Dedifferentiated amniotic fluid mesenchymal stem cell (primary cell): ENCODE measurements around the gene ENTPD6.
"Not testable (repeated sequence)": the region's sequence is repeated elsewhere in the genome, so short reads cannot be mapped to it uniquely, and the experiment has no call there.

Experiments used
- DNase-seq: peaks from one replicate; pipeline ENCODE4 v3.0.0-alpha.2; 2016; ENCODE audit errors: extremely low spot score

ENTPD6 gene

DNA sequence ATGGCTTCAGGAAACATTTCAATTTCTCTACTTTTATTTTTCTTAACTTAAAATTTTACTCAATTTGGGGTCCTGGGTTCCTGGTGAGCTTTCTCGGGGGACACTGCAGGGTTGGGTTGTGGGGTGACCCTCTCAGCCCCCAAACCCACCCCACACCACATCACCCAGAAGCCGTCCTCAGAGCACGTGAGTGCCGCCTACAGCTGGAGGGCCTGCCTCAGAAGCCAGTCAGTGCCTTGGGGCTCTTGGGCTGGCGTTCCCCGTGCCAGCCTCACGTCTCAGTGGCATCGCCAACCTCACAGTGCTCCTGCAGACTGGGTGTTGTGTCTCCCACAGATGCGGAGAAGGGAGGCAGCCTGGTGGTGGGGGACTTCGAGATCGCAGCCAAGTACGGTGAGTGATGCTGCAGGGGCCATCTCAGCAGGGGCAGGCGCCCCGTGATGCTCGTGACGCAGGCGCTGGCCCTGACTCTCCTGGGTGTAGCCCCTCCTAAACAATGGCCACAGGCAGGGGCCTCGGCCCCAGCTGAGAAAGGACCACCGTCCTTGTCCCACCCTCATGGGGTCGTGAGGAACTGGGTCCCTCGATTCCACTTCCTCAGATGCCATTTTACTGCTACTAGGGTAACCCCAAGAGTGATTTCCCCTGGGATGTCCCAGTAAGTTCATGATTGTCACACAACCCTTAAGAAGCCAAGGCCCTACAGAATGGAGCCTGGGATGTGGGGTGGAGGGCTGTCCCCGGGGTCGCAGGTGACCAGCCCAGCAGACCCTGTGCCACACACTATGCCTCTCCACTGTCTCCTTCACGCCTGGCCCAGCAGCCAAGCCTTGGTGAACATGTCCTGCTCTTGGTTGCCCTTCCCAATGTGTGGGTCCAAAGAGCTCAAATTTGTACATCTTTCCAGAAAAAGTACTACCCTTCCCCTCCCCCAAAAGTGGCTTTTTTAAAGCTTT lies 28.5 kb downstream of the ENTPD6 start:
- DNase-seq, result no peak

DNA sequence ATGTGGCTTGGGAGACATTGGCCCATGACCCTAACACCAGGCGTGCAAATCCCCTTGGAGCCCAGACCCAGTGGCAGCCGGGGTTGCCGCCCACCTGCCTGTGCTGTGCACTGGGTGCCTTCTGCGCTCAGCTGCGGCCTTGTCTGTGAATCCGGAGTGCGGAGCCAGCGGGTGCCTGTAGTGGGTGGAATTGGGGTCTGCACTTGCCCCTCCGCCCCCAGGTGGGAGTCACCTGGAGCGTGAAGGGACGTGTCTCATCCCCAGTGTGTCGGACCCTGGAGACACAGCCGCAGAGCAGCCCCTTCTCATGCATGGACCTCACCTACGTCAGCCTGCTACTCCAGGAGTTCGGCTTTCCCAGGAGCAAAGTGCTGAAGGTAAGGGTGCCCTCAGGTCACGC lies 29.4 kb downstream of the ENTPD6 start:
- DNase-seq, result no peak

DNA sequence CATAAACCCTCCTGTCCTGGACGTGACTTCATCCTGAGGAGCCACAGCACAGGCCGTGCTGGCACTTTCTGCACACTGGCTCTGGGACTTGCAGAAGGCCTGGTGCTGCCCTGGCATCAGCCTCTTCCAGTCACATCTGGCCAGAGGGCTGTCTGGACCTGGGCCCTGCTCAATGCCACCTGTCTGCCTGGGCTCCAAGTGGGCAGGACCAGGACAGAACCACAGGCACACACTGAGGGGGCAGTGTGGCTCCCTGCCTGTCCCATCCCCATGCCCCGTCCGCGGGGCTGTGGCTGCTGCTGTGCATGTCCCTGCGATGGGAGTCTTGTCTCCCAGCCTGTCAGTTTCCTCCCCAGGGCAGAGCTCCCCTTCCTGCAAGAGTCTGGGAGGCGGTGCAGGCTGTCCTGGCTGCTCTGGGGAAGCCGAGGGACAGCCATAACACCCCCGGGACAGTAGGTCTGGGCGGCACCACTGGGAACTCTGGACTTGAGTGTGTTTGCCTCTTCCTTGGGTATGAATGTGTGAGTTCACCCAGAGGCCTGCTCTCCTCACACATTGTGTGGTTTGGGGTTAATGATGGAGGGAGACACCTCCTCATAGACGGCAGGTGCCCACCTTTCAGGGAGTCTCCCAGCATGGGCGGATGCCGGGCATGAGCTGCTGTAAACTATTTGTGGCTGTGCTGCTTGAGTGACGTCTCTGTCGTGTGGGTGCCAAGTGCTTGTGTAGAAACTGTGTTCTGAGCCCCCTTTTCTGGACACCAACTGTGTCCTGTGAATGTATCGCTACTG lies 30.3 kb downstream of the ENTPD6 start:
- DNase-seq, result no peak

DNA sequence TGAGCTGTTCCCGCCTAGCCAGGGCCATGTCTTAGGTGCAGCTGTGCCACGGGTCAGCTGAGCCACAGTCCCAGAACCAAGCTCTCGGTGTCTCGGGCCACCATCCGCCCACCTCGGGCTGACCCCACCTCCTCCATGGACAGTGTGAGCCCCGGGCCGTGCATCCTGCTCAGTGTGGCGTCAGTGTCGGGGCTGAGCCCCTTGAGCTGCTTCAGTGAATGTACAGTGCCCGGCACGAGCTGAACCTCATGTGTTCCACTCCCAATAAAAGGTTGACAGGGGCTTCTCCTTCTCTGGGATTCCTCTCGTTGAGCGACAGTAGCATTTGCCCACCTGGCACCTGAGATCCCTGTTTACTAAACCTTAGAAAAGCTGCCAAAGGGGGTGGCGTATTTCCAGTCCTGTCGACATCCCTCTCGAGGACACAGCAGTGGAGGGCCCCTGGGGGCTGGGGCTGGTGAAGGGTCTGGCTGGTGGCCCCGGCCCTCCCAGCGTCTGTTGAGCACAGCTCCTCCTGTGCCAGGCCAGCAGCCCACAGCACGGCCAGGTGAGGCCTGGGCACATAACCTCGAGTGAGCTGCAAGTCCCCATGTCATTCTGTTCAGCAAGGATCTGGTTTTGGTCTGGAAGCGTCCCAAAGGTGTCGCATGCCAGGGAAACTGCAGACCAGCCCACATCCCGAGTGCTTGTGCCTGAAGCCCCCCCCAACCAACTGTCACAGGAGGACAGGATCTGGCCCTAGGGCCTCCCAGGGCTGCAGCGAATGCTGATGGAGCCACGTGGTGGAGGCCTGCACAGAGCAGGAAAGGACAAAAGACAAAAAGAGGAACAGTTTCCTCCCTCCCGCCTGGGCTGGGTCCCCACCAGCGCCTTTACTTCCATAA lies 31.2 kb downstream of the ENTPD6 start:
- DNase-seq, result no peak

DNA sequence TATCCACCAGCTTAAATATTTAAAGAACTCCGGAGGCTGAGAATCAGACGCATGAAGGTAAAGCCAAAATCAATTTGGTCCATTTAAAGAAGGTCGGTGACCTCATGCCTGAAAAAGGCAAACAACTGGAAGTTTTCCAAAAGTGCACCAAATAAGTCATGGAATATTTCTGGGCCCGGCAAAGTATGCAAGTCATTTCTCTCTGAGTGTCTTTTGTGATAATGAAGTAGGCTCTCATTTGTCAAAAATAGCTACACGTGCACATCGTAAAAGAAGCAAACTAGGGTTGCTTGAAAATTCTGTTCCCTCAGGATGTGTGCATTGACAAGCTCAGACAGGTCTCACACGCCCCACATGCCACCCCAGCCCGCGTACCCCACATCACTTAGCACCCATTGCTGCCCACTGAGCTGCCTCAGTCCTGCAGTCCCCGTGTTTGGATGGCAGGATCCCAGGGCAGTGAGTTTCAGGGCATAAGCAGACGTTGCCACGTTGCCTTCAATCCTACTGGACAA lies 31.9 kb downstream of the ENTPD6 start:
- DNase-seq, result no peak

DNA sequence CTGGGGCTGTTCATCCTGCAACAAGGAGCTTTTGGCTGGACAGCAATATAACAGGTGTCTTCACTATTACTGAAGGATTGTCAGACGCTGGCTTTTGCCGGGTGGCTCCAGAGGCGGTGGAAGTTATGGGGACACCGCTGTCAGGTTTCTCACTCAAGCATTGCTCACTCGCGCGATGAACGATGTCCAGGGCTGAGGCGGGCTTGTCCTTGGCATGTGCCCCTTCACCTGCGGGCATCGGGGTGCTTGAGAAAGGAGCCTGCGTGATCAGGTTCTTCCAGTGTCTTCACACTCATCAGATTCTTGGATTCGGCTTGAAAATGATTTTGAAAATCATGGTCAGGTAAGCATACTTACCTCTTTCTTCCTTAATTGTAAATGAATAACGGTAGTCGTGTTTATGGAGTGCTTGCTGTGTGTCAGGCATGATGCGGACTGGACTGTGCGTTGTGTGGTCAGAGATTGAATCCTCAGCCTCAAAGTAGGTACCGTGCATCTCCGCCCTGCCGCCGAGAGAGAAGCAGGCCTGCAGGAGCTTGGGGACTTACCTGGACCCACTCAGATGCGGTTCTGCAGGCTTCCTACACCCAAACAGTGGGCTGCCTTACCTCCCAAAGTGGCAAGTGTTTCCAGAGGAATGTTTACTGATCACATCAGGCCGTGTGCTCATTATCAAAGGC lies 34.1 kb downstream of the ENTPD6 start:
- DNase-seq, result no peak

DNA sequence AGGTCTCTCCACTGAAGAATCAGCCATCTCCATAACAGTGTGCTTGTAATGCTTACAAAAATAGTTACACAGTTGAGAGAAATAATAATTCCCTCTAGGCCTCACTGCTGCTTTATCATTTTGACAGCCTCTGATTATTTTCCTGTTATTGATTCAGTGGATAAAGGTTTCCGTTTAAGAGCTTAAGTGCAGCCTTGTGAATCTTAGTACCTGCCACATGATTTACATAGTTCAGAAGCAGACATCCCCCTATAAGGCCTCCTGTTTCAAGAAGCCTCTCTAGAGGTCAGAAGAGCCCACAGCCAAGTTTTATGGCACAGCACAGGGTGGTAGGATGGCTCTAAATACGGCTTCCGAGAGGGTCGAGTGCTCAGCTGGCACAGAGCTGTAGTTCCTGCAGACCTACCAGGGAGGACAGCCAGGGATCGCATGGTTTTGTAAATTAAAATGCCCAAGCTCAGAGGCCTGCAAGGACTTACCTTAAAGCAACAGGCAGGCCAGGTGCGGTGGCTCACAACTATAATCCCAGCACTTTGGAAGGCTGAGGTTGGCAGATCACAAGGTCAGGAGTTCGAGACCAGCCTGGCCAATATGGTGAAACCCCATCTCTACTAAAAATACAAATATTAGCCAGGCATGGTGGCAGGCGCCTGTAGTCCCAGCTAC lies 34.8 kb downstream of the ENTPD6 start:
- DNase-seq, result no peak

DNA sequence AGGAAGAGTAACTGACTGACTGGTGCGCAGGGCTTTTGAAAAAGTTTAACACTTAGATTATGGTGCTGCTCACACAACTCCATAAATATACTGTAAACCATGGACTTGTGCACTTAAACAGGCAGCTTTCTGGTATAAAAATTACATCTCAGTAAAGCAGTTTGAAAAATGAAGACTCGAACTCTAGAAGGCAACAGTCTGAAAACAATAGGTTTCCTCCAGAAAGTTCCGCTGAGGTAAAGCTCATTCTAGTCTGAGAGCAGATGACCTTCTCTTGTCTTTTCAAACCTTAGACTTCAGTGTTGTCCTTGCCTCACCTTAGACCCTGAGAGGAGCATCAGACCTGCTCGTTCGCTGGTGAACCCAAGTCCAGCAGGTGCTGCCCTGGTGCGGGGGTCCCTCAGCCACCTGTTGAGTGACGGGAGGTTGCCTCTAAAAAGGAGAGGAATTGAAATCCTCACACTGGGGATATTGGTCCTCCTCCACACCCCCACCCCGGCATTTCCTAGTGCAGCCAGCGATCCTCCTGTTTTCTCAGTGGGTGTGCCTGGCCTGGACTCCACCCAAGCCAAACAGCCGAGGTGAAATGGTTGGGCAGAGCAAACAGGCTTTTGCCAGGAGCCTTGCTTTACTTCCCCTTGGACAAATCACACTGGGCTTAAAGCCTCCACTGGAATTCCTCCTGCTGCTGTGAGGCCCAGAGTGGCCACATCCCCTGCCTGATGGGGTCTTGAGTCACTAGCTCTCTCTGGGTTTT lies 37.7 kb downstream of the ENTPD6 start:
- DNase-seq, result peak; percentile 65

DNA sequence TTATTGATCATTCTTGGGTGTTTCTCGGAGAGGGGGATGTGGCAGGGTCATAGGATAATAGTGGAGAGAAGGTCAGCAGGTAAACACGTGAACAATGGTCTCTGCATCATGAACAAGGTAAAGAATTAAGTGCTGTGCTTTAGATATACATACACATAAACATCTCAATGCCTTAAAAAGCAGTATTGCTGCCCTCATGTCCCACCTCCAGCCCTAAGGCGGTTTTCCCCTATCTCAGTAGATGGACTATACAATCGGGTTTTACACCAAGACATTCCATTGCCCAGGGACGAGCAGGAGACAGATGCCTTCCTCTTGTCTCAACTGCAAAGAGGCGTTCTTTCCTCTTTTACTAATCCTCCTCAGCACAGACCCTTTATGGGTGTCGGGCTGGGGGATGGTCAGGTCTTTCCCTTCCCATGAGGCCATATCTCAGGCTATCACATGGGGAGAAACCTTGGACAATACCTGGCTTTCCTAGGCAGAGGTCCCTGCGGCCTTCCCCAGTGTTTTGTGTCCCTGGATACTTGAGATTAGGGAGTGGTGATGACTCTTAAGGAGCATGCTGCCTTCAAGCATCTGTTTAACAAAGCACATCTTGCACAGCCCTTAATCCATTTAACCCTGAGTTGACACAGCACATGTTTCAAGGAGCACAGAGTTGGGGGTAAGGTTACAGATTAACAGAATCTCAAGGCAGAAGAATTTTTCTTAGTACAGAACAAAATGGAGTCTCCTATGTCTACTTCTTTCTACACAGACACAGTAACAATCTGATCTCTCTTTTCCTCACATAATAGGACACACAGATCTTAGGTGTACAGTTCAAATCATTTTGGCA lies 38.7 kb downstream of the ENTPD6 start:
- not testable (repeated sequence) for DNase-seq

DNA sequence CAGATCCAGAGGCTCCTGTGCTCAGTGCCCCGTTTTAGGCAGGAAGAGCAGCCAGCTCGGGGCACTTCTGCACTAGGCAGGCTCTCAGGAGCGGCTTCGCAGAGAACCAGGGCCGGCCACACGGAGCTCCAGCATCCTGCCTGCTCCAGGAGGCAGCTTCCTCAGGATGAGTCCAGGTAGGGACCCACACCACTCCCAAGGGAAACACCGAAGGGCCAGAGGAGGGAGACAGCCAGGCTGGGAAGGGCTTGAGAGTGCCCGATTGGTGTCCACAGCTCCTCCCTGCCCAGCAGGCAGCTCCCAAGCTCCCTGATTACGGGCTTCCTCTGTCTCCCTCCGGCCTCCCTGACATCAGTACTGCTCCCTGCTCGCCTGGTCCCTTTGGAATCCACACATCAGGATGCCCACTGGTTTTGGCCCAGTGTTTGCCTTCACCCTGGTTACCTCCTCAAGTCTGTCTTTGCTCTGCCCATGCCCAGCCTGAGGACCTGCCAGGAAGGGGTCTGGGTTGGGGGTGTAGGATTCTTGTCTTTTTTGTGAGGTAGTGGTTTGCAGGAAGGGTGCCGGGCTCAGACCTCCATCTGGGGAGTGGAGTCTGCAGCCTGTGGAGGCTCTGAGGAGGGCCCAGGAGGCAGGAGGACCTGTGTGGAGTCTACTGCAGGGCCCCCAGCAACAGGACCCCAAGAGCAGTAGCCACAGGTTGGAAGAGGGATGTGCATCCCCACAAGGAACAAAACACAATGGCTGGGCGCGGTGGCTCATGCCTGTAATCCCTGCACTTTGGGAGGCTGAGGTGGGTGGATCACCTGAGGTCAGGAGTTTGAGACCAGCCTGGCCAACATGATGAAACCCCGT lies 41.2 kb downstream of the ENTPD6 start:
- no peak for DNase-seq

DNA sequence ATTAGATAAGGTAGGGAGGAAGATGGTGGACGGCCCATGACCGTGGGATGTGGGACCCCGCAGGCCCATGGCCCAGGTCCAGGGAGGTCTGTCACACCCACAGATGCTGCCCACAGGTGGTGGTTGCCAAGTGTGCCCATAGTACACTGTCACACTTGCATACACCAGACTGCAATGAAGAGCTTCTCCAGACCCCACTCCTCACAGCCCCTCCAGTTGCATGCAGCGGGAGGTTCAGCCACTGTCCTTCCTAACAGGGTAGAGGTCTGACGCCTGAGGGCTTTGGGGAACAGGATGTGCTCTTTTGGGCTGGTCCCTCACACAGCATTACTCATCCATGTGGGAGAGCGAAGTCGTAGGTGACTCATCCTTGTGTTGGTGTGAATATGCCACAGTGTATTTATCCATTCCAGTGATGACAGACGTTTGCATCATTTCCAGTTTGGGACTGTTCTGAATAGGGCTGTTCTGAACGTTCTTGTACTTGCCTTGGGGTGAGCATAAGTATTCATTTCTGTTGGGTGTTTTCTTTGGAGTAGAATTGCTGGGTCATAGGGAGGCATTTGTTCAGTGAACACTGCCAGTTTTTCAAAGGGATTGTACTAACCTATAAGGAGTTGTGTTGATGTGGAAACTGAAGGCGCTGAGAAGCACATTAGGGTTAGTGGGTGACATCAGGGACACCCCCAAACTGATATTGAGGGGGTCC lies 42.3 kb downstream of the ENTPD6 start:
- DNase-seq, result peak; percentile 100

DNA sequence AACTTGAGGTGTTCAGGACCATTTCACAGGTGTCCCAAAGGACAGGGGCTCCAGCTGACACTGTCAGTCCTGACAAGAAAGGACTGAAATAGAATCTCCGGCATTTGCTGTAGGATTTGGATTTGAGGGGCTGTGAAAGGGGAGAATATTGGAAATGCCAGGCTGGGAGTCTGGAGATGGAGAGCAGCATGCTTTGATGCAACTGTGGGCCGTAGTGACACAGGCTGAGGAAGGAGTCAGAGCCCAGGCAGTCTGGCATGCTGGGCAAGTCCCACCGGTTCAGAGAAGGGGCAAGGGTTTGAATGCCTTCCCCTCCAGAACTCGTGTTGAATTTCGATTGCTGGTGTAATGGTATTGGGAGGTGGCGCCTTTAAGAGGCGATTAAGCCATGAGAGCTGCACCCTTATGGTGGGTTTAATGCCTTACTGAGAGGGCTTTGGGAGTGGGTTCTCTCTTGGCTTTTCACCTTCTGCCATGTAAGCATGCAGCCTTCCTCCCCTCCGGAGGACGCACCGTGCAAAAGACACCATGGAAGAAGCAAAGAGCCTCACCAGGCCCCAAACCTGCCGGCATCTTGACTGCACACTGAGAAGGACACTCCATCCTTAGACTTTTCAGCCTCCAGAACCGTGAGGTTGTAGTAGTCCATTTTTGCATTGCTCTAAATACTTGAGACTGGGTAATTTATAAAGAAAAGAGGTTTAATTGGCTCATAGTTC lies 43.0 kb downstream of the ENTPD6 start:
- DNase-seq, result peak; percentile 63

DNA sequence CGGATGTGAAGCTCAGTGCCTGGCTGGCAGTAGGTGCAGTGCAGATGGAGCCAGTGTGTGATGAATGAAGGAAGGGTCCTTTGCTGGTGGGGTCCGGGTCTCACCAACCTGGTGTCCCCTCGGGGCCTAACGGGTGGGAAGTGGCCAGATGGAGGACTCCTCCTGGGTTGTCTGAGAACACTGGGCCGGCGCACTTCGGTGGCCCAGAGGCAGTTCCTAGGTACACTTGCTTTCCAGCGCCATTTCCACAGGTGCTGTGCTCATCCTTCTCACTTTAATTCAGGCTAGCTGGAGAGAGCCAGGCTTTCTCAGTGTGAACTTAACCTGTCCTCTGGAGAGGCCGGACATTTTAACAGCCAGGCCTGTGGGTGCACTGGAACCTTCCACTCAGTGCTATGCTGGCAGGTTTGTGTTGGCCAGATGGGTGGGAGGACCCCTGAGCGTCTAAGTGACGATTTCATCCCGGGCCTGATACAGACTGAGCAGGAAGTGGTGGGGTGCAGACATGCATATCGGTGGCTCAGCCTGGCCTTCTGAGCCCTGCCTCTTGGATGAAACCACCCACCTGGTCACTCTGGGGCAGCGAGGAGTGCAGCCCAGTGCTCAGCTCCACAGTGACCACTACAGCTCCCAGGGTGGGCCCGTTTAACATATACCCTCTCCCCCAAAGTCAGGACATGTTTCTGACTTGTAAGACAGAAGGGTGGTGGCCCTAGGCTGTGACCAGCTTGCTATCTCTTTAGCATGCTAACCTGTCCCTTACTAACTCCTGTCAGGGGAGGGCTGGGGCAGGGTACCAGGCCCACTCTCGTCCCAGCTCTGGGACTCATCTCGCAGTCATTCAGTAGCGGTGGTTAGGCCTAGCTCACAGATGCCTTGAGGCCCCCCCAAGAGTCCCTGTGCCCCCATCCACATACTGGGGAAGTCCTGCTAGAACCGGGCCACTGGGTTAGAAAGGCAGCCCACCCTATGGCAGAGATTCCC lies 44.2 kb downstream of the ENTPD6 start:
- no peak for DNase-seq

DNA sequence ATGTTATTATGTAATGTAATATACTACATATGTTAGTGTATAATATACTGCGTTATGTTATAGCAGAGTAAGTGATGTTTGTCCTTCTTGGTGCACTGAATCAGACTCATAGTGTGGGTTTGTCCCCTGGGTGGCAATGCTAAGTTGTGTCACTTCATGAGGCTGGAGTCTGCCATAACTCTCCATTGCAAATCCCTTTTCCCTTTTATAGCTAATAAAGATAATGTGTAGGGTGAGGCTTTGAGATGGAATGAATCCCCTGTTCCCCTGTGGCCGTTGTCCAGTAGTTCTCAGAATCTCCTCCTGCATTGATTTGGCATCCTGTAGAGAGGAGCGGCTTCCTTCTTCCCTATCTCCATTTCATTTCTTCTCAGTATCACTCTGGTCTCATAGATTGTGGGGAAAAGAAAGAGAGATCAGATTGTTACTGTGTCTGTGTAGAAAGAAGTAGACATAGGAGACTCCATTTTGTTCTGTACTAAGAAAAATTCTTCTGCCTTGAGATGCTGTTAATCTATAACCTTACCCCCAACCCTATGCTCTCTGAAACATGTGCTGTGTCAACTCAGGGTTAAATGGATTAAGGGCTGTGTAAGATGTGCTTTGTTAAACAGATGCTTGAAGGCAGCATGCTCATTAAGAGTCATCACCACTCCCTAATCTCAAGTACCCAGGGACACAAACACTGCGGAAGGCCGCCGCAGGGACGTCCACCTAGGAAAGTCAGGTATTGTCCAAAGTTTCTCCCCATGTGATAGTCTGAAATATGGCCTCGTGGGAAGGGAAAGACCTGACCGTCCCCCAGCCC lies 45.5 kb downstream of the ENTPD6 start:
- DNase-seq, result not testable (repeated sequence)

DNA sequence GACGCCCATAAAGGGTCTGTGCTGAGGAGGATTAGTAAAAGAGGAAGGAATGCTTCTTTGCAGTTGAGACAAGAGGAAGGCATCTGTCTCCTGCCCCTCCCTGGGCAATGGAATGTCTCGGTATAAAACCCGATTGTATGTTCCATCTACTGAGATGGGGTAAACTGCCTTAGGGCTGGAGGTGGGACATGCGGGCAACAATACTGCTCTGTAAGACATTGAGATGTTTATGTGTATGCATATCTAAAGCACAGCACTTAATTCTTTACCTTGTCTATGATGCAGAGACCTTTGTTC lies 46.1 kb downstream of the ENTPD6 start:
- DNase-seq, result not testable (repeated sequence)
